Mesendoderm (in vitro differentiated cells): ENCODE measurements around the gene FBXO45.
"Not testable (repeated sequence)": the region's sequence is repeated elsewhere in the genome, so short reads cannot be mapped to it uniquely, and the experiment has no call there.

ENCODE experiments used
- DNase-seq: peaks from one replicate; pipeline ENCODE4 v3.0.0; 2013
- H2AK5ac ChIP-seq: 2 replicates; pipeline ENCODE4 v1.6.1; 2013; ENCODE audit warnings: low read length, inconsistent platforms
- H2BK120ac ChIP-seq: 2 replicates; pipeline ENCODE4 v1.6.1; 2013; ENCODE audit warnings: low read depth, mild to moderate bottlenecking, low read length, moderate library complexity, mixed read lengths
- H2BK15ac ChIP-seq: replicated peaks from 2 replicates; pipeline ENCODE4 v1.6.1; 2013; ENCODE audit warnings: low read depth, mild to moderate bottlenecking, moderate library complexity
- H2BK5ac ChIP-seq: 2 replicates; pipeline ENCODE4 v1.6.1; 2013; ENCODE audit warnings: low read length, inconsistent platforms
- H3K18ac ChIP-seq: 2 replicates; pipeline ENCODE4 v1.6.1; 2013; ENCODE audit warnings: mild to moderate bottlenecking, low read length, mixed read lengths
- H3K23ac ChIP-seq: one replicate; pipeline ENCODE4 v1.6.1; 2013; ENCODE audit warnings: low read length
- H3K27ac ChIP-seq: 2 replicates; pipeline ENCODE4 v1.5.1; 2013; ENCODE audit warnings: low read depth, mild to moderate bottlenecking, inconsistent platforms, low read length, moderate library complexity
- H3K27me3 ChIP-seq: 2 replicates; pipeline ENCODE4 v1.6.1; 2013; ENCODE audit warnings: low read length, control low read depth, mild to moderate bottlenecking, inconsistent platforms; ENCODE audit not compliant: insufficient read depth, poor library complexity
- H3K36me3 ChIP-seq: 2 replicates; pipeline ENCODE4 v1.6.1; 2013; ENCODE audit warnings: low read length, inconsistent platforms; ENCODE audit not compliant: control insufficient read depth, insufficient read depth
- H3K4ac ChIP-seq: one replicate; pipeline ENCODE4 v1.6.1; 2013; ENCODE audit warnings: low read depth, mild to moderate bottlenecking, low read length, moderate library complexity
- H3K4me1 ChIP-seq: 2 replicates; pipeline ENCODE4 v1.6.1; 2013; ENCODE audit warnings: low read depth, low read length, inconsistent platforms; ENCODE audit not compliant: control insufficient read depth
- H3K4me2 ChIP-seq: 2 replicates; pipeline ENCODE4 v1.6.1; 2013; ENCODE audit warnings: low read length
- H3K4me3 ChIP-seq: 2 replicates; pipeline ENCODE4 v1.5.1; 2013; ENCODE audit warnings: mild to moderate bottlenecking, low read length
- H3K56ac ChIP-seq: one replicate; pipeline ENCODE4 v1.6.1; 2013; ENCODE audit warnings: low read length
- H3K79me1 ChIP-seq: 2 replicates; pipeline ENCODE4 v1.6.1; 2013; ENCODE audit warnings: low read length, inconsistent platforms
- H3K79me2 ChIP-seq: 2 replicates; pipeline ENCODE4 v1.6.1; 2013; ENCODE audit warnings: mild to moderate bottlenecking, low read length; ENCODE audit not compliant: control insufficient read depth, insufficient read depth
- H3K9ac ChIP-seq: 2 replicates; pipeline ENCODE4 v1.6.1; 2013; ENCODE audit warnings: low read length, inconsistent platforms
- H4K5ac ChIP-seq: one replicate; pipeline ENCODE4 v1.6.1; 2013; ENCODE audit warnings: low read length
- H4K8ac ChIP-seq: one replicate; pipeline ENCODE4 v1.6.1; 2013; ENCODE audit warnings: low read depth, mild to moderate bottlenecking, control low read depth, low read length, moderate library complexity
- WGBS: extraction: QIAGEN DNeasy Blood & Tissue Kit; methylation state at CpG from one replicate; pipeline ENCODE4 v1.1.7; 2013; ENCODE audit warnings: low lambda C conversion rate, missing lambda C conversion rate; ENCODE audit not compliant: insufficient coverage; ENCODE audit errors: extremely low coverage; 5-methylcytosine and 5-hydroxymethylcytosine counted together

FBXO45 gene

DNA sequence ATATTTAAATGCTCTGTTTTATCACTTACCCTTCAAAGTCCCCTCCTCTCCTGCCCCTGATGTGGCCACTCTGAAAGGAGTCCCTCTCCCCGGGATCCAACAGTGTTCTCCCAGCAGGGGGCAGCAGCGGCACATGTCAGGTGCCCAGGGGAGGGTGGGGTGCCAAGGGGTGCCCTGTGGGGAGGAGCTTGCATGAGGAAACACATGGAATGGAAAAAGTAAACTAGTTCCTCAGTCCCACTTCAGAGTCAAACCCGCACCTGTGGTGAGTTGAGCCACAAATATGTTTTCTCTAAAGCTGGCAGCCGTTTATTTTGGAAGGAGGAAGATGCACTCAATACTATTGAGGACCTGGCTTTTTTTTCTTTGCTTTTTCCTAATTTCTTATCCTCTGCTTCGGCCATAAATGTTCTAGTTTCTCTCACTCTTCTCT is 40.9 kb downstream of the FBXO45 start:
- Histone ChIP-seq H2BK120ac (no peak overlapping the region), H2AK5ac (no peak overlapping the region), H3K27me3 (no peaks in the 10 kb centered on the region), H3K36me3 (no peaks in the 10 kb centered on the region), H3K27ac (no peak overlapping the region), H3K4me2 (no peak overlapping the region), H4K5ac (no peak overlapping the region), H3K4ac (no peak overlapping the region), H3K9ac (no peak overlapping the region), H3K4me1 (peaks cover 7% of the 10 kb centered on the region), H3K79me1 (no peaks in the 10 kb centered on the region), H3K4me3 (no peak overlapping the region), H2BK5ac (no peak overlapping the region), H3K18ac (no peak overlapping the region), H3K56ac (no peak overlapping the region), H2BK15ac (no peak overlapping the region), H3K23ac (no peak overlapping the region), H3K79me2 (no peaks in the 10 kb centered on the region), H4K8ac (no peak overlapping the region)
- peak; percentile 88 for DNase-seq
- no CpG with 5 or more reads among the region's 5 CpGs for WGBS

DNA sequence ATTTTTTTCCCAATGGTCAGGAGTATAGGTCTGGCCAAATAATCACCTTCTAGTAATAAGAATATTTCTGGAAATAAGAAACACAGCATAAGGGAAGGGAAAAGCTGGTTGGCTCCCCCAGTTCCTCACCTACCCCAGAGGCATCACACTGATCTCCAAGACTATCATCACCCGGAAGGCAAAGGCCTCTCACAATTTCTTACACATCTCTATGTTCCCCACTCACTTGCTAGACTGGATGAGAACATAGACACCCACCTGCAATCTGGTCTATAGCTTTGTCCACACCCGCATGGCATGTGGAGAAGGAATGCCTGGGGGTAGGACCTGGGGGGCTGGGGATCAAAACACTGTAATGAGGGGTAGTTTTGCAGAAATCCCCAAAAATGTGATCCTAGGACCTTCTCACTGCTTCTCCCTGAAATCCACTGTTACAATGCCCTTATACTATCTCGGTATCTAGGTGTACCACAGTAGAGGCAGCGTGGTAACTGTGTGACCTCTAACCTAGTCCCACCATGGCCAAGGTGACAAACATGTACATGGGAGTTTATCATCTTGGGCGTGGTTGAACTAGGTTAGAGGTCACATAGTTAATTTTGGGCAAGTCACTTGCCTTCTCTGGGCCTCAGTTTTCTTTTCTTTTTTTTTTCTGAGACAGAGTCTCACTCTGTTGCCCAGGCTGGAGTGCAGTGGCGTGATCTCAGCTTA is 41.5 kb downstream of the FBXO45 start:
- Histone ChIP-seq H4K5ac (no peak overlapping the region), H3K4me1 (peaks cover 7% of the 10 kb centered on the region), H3K36me3 (no peaks in the 10 kb centered on the region), H2BK15ac (no peak overlapping the region), H3K18ac (no peak overlapping the region), H4K8ac (no peak overlapping the region), H3K56ac (no peak overlapping the region), H3K4ac (no peak overlapping the region), H2BK5ac (no peak overlapping the region), H2BK120ac (no peak overlapping the region), H3K23ac (no peak overlapping the region), H3K4me3 (no peak overlapping the region), H3K9ac (no peak overlapping the region), H3K79me1 (no peaks in the 10 kb centered on the region), H3K4me2 (no peak overlapping the region), H3K79me2 (no peaks in the 10 kb centered on the region), H3K27me3 (no peaks in the 10 kb centered on the region), H3K27ac (no peak overlapping the region), H2AK5ac (no peak overlapping the region)
- no CpG with 5 or more reads among the region's 6 CpGs for WGBS
- no peak for DNase-seq

DNA sequence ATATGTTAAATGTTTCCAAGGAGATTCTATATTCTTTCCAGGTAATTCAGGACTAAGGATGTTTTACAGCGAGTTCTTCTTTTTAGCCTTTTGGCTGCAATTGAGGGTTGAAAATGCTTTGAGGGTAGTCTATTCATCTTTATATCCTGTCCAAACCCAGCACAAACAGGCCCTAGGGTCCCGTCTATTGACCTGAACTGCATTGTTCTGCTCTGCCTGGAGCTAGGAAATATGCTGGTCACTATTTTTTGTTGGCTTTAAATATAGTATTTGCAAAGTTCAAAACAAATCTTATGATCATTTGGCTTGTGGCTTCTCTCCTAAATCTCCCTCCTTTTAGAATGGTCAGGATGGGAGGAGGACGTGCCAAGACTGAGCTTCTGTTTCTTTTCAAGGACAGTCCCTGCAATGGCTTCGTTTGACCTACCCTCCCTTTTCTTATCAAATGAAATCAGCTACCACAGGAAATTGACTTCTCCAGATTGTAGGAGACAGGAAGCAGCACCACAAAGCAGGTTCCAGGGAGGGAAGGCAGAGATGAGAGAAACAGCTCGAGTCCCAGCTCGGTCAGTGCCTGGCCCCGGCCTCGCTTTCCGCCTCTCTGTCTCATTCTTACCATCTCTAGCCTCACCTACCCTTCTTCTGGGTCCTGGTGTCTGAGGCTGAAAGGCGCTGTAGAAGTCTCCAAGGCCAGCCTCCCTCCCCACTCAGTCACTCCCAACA is 43.5 kb downstream of the FBXO45 start:
- no CpG with 5 or more reads among the region's 10 CpGs for WGBS
- H2BK5ac ChIP-seq: peak overlapping the region; percentile 55
- no peak overlapping the region for H3K9ac ChIP-seq
- no peaks in the 10 kb centered on the region for H3K79me1 ChIP-seq
- H3K79me2 ChIP-seq: no peaks in the 10 kb centered on the region
- H3K4me2 ChIP-seq: no peak overlapping the region
- H3K18ac ChIP-seq: peak overlapping the region; percentile 5
- no peak overlapping the region for H3K27ac ChIP-seq
- H3K4ac ChIP-seq: no peak overlapping the region
- no peak overlapping the region for H4K8ac ChIP-seq
- DNase-seq: peak; percentile 73
- H2BK120ac ChIP-seq: no peak overlapping the region
- H3K23ac ChIP-seq: no peak overlapping the region
- H4K5ac ChIP-seq: peak overlapping the region; percentile 60
- H3K27me3 ChIP-seq: no peaks in the 10 kb centered on the region
- H3K4me3 ChIP-seq: no peak overlapping the region
- H2AK5ac ChIP-seq: no peak overlapping the region
- H2BK15ac ChIP-seq: peak overlapping the region; percentile 79
- no peaks in the 10 kb centered on the region for H3K36me3 ChIP-seq
- peak overlapping the region; percentile 75 for H3K56ac ChIP-seq
- H3K4me1 ChIP-seq: peaks cover 7% of the 10 kb centered on the region

DNA sequence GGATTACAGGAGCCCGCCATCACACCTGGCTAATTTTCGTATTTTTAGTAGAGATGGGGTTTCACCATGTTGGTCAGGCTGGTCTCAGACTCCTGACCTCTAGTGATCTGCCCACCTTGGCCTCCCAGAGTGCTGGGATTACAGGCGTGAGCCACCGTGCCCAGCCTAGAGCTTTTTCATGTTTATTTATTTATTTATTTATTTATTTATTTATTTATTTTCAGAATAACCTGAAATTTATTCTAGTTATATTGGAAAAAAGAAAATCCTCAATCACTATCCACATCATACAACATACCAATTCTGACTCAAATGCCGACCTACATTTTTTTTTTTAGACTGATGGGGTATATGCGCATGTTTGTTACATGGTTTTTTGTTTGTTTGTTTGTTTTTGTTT is 46.8 kb downstream of the FBXO45 start:
- not testable (repeated sequence) for H3K4ac ChIP-seq, H3K79me1 ChIP-seq, H3K79me2 ChIP-seq, H3K23ac ChIP-seq, H3K4me1 ChIP-seq, H2BK120ac ChIP-seq, H4K8ac ChIP-seq, H3K18ac ChIP-seq, H3K56ac ChIP-seq, H2BK5ac ChIP-seq, H3K4me2 ChIP-seq, H3K27me3 ChIP-seq, H3K9ac ChIP-seq, DNase-seq, H3K27ac ChIP-seq, H3K36me3 ChIP-seq, H3K4me3 ChIP-seq, H2AK5ac ChIP-seq, H2BK15ac ChIP-seq, H4K5ac ChIP-seq
- no CpG with 5 or more reads among the region's 6 CpGs for WGBS

DNA sequence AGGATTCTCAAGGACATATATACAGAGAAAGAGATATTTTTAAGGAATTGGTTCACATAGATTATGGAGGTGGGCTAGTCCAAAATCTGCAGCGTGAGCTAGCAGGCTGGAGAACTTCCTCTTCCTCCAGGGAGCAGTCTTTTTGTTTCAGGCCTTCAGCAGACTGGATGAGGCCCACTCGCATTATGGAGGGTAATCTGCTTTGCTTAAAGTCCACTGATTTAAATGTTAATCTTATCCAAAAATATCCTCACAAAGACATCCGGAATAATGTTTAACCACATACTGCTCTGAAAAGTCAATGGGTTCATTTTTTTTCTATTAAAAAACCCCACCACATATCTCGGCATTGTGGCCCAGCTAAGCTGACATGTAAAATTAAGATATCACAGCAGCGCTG is 48.8 kb downstream of the FBXO45 start:
- WGBS: no CpG with 5 or more reads among the region's 5 CpGs
- Histone ChIP-seq H3K23ac (no peak overlapping the region), H2BK5ac (no peak overlapping the region), H3K27ac (no peak overlapping the region), H2BK15ac (no peak overlapping the region), H3K4me1 (peaks cover 1% of the 10 kb centered on the region), H3K79me1 (no peaks in the 10 kb centered on the region), H4K5ac (no peak overlapping the region), H3K18ac (no peak overlapping the region), H2BK120ac (no peak overlapping the region), H3K4ac (no peak overlapping the region), H3K56ac (no peak overlapping the region), H3K9ac (no peak overlapping the region), H4K8ac (no peak overlapping the region), H3K4me2 (no peak overlapping the region), H2AK5ac (no peak overlapping the region), H3K27me3 (no peaks in the 10 kb centered on the region), H3K36me3 (no peaks in the 10 kb centered on the region), H3K79me2 (no peaks in the 10 kb centered on the region), H3K4me3 (no peak overlapping the region)
- DNase-seq: no peak
